HepG2 (cell line): ENCODE data around the gene PLPPR3. TPM values are rescaled to one million over a fixed set of nuclear protein-coding genes. Genes with fewer than 3 reads are reported as not detected.

Source experiments
- DMAP1 ChIP-seq: IDR thresholded peaks from 2 replicates; pipeline ENCODE4 v1.6.1; 2016
- DNMT3B ChIP-seq: conservative IDR thresholded peaks from 2 replicates; pipeline ENCODE4 v1.6.1; 2016; ENCODE audit warnings: missing biosample characterization, control low read depth
- FOXA1 ChIP-seq, 2 experiments: fragments of 450-650 bp in 1 of 2; sonication (generic) in 1 of 2; formaldehyde crosslinking in 1 of 2; IDR thresholded peaks; 2 replicates each; pipeline versions ENCODE4 v1.4.0 to v1.6.1; 2016 to 2020; ENCODE audit warnings: missing genetic modification reagents in 1 of 2
- FOXA3 ChIP-seq: IDR thresholded peaks from 2 replicates; pipeline ENCODE4 v1.6.1; 2016; ENCODE audit warnings: missing genetic modification reagents, missing compliant biosample characterization
- HNF4A ChIP-seq: sonication (generic); formaldehyde crosslinking; IDR thresholded peaks from 2 replicates; pipeline ENCODE4 v1.4.0; 2020; ENCODE audit warnings: missing genetic modification reagents
- HOXA3 ChIP-seq: sonication (generic); formaldehyde crosslinking; IDR thresholded peaks from 2 replicates; pipeline ENCODE4 v1.5.0; 2020; ENCODE audit warnings: missing genetic modification reagents
- MTF1 ChIP-seq: sonication (generic); formaldehyde crosslinking; IDR thresholded peaks from 2 replicates; pipeline ENCODE4 v1.5.0; 2020; ENCODE audit warnings: missing genetic modification reagents
- MYC ChIP-seq: sonication (generic); formaldehyde crosslinking; IDR thresholded peaks from 2 replicates; pipeline ENCODE4 v1.9.0; 2021; ENCODE audit warnings: missing genetic modification reagents, borderline replicate concordance
- NFKBIZ ChIP-seq: IDR thresholded peaks from 2 replicates; pipeline ENCODE4 v1.6.1; 2018; ENCODE audit warnings: missing genetic modification reagents, missing compliant biosample characterization
- RFXAP ChIP-seq: sonication (generic); formaldehyde crosslinking; IDR thresholded peaks from 2 replicates; pipeline ENCODE4 v1.4.0; 2020; ENCODE audit warnings: missing genetic modification reagents, borderline replicate concordance
- SP5 ChIP-seq: IDR thresholded peaks from 2 replicates; pipeline ENCODE4 v1.6.1; 2016; ENCODE audit warnings: low read depth, borderline replicate concordance
- TOPORS ChIP-seq: sonication (generic); formaldehyde crosslinking; IDR thresholded peaks from 2 replicates; pipeline ENCODE4 v1.8.0; 2023; ENCODE audit warnings: mild to moderate bottlenecking, missing genetic modification reagents
- ZEB1 ChIP-seq: IDR thresholded peaks from 2 replicates; pipeline ENCODE4 v1.6.1; 2012; ENCODE audit warnings: mild to moderate bottlenecking, low read depth, inconsistent platforms; ENCODE audit not compliant: insufficient replicate concordance
- ZNF17 ChIP-seq: sonication (generic); formaldehyde crosslinking; IDR thresholded peaks from 2 replicates; pipeline ENCODE4 v1.5.0; 2020; ENCODE audit warnings: mild to moderate bottlenecking, missing genetic modification reagents
- ZNF292 ChIP-seq: sonication (generic); formaldehyde crosslinking; IDR thresholded peaks from 2 replicates; pipeline ENCODE4 v1.8.1; 2022; ENCODE audit warnings: mild to moderate bottlenecking, low read depth, missing genetic modification reagents, borderline replicate concordance
- ZNF550 ChIP-seq: sonication (generic); formaldehyde crosslinking; IDR thresholded peaks from 2 replicates; pipeline ENCODE4 v1.4.0; 2020; ENCODE audit warnings: mild to moderate bottlenecking, missing genetic modification reagents, borderline replicate concordance
- ZNF556 ChIP-seq: sonication (generic); formaldehyde crosslinking; IDR thresholded peaks from 2 replicates; pipeline ENCODE4 v1.4.0; 2020; ENCODE audit warnings: mild to moderate bottlenecking, missing genetic modification reagents, borderline replicate concordance
- ZNF557 ChIP-seq: sonication (generic); formaldehyde crosslinking; IDR thresholded peaks from 2 replicates; pipeline ENCODE4 v1.4.0; 2020; ENCODE audit warnings: missing genetic modification reagents
- polyA plus RNA-seq, 8 experiments: library from polyadenylated mRNA; depleted of rRNA in 3 of 8; stranded (reverse) in 7 of 8; unstranded in 1 of 8; fragments of >200 nt; fragmentation: Illumina TruSeq in 4 of 8; extraction: Trizol in 4 of 8; gene quantifications; 2 replicates each; pipeline versions ENCODE4 v1.2.1 to v1.2.3, GENCODE V29; 2011 to 2016; ENCODE audit warnings: low read depth in 4 of 8, missing spikeins in 1 of 8, mixed read lengths in 1 of 8; ENCODE audit not compliant: insufficient read depth in 1 of 8
- total RNA-seq, 5 experiments: library from RNA; depleted of rRNA; stranded (reverse); fragments of >200 nt; fragmentation: Illumina TruSeq; extraction: Trizol; gene quantifications; 2 replicates each; pipeline ENCODE4 v1.2.3, GENCODE V29; 2016; ENCODE audit warnings: low read depth in 1 of 5
- TF ChIP-seq, protein P1 (sequence below): sonication (generic); formaldehyde crosslinking; IDR thresholded peaks from 2 replicates; pipeline ENCODE4 v1.4.0; 2020; ENCODE audit warnings: missing genetic modification reagents
- TF ChIP-seq, protein P2 (sequence below): sonication (generic); formaldehyde crosslinking; IDR thresholded peaks from 2 replicates; pipeline ENCODE4 v1.8.0; 2022; ENCODE audit warnings: mild to moderate bottlenecking, missing genetic modification reagents, moderate library complexity
- TF ChIP-seq, protein P3 (sequence below), 2 experiments: sonication (generic) in 1 of 2; formaldehyde crosslinking in 1 of 2; IDR thresholded peaks; 2 replicates each; pipeline versions ENCODE4 v1.4.0 to v1.6.1; 2018 to 2020; ENCODE audit warnings: missing genetic modification reagents in 2 of 2, borderline replicate concordance in 1 of 2, low read depth in 1 of 2, mild to moderate bottlenecking in 1 of 2, missing biosample characterization in 1 of 2

PLPPR3 gene
- total and polyA plus RNA-seq, 2 of the 13 experiments (the other 11 are each of a cell fraction or from before 2014, with no cell fraction given) = 0.07 to 0.16 TPM

DNA sequence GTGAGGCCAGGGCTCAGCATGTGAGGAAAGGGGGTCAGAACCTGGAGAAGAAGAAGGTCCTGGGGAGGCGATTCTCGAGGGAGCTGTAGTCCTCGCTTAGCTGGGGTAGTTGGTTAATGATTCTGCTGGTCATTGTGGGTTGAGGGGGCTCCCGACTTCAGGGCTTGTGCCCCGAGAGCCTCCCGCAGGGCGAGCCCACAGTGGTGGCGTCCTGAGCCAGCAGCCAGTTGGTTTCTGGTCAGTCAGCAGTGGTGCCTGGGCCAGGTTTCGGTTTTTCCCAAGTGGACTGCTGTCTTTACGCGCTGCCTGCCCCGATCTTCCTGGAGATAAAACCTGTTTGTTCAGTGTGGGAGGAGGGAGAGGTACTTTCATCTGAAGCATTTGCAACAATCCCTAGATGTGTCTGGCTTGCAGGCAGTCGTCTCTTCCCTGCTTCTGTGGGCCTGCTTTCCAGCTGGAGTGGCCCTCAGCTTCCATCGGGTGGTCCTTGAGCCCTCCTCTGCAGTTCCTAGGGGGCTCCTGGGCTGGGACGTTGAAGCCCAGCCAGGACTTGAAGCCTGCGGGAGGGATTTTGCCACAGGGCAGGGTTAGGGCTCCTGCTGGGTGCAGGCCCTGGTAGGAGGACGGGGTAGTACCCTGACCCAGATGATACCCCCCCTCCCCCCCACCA lies 21.3 kb downstream of the PLPPR3 start (continued):
- TF ChIP-seq, protein P1, sequence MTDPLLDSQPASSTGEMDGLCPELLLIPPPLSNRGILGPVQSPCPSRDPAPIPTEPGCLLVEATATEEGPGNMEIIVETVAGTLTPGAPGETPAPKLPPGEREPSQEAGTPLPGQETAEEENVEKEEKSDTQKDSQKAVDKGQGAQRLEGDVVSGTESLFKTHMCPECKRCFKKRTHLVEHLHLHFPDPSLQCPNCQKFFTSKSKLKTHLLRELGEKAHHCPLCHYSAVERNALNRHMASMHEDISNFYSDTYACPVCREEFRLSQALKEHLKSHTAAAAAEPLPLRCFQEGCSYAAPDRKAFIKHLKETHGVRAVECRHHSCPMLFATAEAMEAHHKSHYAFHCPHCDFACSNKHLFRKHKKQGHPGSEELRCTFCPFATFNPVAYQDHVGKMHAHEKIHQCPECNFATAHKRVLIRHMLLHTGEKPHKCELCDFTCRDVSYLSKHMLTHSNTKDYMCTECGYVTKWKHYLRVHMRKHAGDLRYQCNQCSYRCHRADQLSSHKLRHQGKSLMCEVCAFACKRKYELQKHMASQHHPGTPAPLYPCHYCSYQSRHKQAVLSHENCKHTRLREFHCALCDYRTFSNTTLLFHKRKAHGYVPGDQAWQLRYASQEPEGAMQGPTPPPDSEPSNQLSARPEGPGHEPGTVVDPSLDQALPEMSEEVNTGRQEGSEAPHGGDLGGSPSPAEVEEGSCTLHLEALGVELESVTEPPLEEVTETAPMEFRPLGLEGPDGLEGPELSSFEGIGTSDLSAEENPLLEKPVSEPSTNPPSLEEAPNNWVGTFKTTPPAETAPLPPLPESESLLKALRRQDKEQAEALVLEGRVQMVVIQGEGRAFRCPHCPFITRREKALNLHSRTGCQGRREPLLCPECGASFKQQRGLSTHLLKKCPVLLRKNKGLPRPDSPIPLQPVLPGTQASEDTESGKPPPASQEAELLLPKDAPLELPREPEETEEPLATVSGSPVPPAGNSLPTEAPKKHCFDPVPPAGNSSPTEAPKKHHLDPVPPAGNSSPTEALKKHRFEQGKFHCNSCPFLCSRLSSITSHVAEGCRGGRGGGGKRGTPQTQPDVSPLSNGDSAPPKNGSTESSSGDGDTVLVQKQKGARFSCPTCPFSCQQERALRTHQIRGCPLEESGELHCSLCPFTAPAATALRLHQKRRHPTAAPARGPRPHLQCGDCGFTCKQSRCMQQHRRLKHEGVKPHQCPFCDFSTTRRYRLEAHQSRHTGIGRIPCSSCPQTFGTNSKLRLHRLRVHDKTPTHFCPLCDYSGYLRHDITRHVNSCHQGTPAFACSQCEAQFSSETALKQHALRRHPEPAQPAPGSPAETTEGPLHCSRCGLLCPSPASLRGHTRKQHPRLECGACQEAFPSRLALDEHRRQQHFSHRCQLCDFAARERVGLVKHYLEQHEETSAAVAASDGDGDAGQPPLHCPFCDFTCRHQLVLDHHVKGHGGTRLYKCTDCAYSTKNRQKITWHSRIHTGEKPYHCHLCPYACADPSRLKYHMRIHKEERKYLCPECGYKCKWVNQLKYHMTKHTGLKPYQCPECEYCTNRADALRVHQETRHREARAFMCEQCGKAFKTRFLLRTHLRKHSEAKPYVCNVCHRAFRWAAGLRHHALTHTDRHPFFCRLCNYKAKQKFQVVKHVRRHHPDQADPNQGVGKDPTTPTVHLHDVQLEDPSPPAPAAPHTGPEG (CRISPR knock-in tag) = 0 out of 2 replicates have a peak, but pooled peaks have one; percentile 25
- TF ChIP-seq, protein P2, sequence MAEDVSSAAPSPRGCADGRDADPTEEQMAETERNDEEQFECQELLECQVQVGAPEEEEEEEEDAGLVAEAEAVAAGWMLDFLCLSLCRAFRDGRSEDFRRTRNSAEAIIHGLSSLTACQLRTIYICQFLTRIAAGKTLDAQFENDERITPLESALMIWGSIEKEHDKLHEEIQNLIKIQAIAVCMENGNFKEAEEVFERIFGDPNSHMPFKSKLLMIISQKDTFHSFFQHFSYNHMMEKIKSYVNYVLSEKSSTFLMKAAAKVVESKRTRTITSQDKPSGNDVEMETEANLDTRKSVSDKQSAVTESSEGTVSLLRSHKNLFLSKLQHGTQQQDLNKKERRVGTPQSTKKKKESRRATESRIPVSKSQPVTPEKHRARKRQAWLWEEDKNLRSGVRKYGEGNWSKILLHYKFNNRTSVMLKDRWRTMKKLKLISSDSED (CRISPR knock-in tag) = no peak
- TF ChIP-seq MTF1 (no peak), ZNF557 (no peak), FOXA3 (CRISPR knock-in tag) (peak; percentile 19; the same call in 1 of the 2 replicates), DNMT3B (CRISPR knock-in tag) (no peak), ZNF292 (CRISPR knock-in tag) (no peak), ZEB1 (no peak), HNF4A (CRISPR knock-in tag) (no peak), ZNF17 (CRISPR knock-in tag) (no peak), TOPORS (CRISPR knock-in tag) (no peak), FOXA1 (IDR thresholded peaks at IDR 0.05) (no peak), FOXA1 (CRISPR knock-in tag; IDR thresholded peaks at IDR 0.05) (peak; percentile 51; the same call in 1 of the 2 replicates), HOXA3 (CRISPR knock-in tag) (peak; percentile 40; the same call in 1 of the 2 replicates), DMAP1 (CRISPR knock-in tag) (no peak), ZNF550 (CRISPR knock-in tag) (no peak), MYC (CRISPR knock-in tag) (no peak), RFXAP (no peak), ZNF556 (CRISPR knock-in tag) (no peak), NFKBIZ (no peak), SP5 (CRISPR knock-in tag) (peak; percentile 39; the same call in 1 of the 2 replicates)
- TF ChIP-seq, protein P3, sequence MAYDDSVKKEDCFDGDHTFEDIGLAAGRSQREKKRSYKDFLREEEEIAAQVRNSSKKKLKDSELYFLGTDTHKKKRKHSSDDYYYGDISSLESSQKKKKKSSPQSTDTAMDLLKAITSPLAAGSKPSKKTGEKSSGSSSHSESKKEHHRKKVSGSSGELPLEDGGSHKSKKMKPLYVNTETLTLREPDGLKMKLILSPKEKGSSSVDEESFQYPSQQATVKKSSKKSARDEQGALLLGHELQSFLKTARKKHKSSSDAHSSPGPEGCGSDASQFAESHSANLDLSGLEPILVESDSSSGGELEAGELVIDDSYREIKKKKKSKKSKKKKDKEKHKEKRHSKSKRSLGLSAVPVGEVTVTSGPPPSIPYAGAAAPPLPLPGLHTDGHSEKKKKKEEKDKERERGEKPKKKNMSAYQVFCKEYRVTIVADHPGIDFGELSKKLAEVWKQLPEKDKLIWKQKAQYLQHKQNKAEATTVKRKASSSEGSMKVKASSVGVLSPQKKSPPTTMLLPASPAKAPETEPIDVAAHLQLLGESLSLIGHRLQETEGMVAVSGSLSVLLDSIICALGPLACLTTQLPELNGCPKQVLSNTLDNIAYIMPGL (CRISPR knock-in tag; IDR thresholded peaks at IDR 0.05; ENCODE audit: borderline replicate concordance in 1 of 2, low read depth in 1 of 2) = 0 out of 4 replicates have a peak, but pooled peaks of 1 of the 2 experiments have one; percentile 10
